Smooth muscle cell (in vitro differentiated cells): ENCODE data around the gene RPS21. TPM values are rescaled to one million over a fixed set of nuclear protein-coding genes. Genes with fewer than 3 reads are reported as not detected.

ENCODE experiments used
- DNase-seq: peaks from one replicate; lab custom pipeline; 2025; ENCODE audit not compliant: unreplicated experiment; lab: John Stamatoyannopoulos, UW
- H2AFZ ChIP-seq: fragments of 200-600 bp; sonication (generic); 2 replicates; pipeline ENCODE4 v1.6.0; 2016; ENCODE audit warnings: antibody characterized with exemption, low read depth, mild to moderate bottlenecking
- H3F3A ChIP-seq: fragments of 200-600 bp; sonication (generic); 2 replicates; pipeline ENCODE4 v1.6.0; 2017; ENCODE audit warnings: antibody characterized with exemption, low read depth
- H3K27ac ChIP-seq: fragments of 200-600 bp; sonication (generic); 2 replicates; pipeline ENCODE4 v1.5.1; 2016; ENCODE audit warnings: low read depth, mild to moderate bottlenecking
- H3K27me3 ChIP-seq: fragments of 200-600 bp; sonication (generic); 2 replicates; pipeline ENCODE4 v1.6.1; 2016; ENCODE audit warnings: low read depth, mild to moderate bottlenecking
- H3K36me3 ChIP-seq: fragments of 200-600 bp; sonication (generic); 2 replicates; pipeline ENCODE4 v1.5.1; 2016; ENCODE audit warnings: low read depth
- H3K4me1 ChIP-seq: fragments of 200-600 bp; sonication (generic); 2 replicates; pipeline ENCODE4 v1.5.1; 2016; ENCODE audit warnings: low read depth
- H3K4me2 ChIP-seq: fragments of 200-600 bp; sonication (generic); 2 replicates; pipeline ENCODE4 v1.6.0; 2016; ENCODE audit warnings: mild to moderate bottlenecking
- H3K4me3 ChIP-seq: fragments of 200-600 bp; sonication (generic); 2 replicates; pipeline ENCODE4 v1.5.1; 2016; ENCODE audit warnings: mild to moderate bottlenecking
- H3K79me2 ChIP-seq: fragments of 200-600 bp; sonication (generic); 2 replicates; pipeline ENCODE4 v1.6.0; 2016; ENCODE audit warnings: low read depth, mild to moderate bottlenecking
- H3K9ac ChIP-seq: fragments of 200-600 bp; sonication (generic); 2 replicates; pipeline ENCODE4 v1.6.0; 2016; ENCODE audit warnings: low read depth
- H3K9me3 ChIP-seq: fragments of 200-600 bp; sonication (generic); replicated peaks from 2 replicates; pipeline ENCODE4 v1.5.1; 2016; ENCODE audit warnings: low read depth
- H4K20me1 ChIP-seq: fragments of 200-600 bp; sonication (generic); 2 replicates; pipeline ENCODE4 v1.6.0; 2016; ENCODE audit warnings: low read depth
- CTCF ChIP-seq: fragments of 200-600 bp; sonication (generic); IDR thresholded peaks from 2 replicates; pipeline ENCODE4 v1.5.1; 2017; ENCODE audit warnings: borderline replicate concordance, mild to moderate bottlenecking, antibody characterized with exemption; ENCODE audit not compliant: insufficient read depth, poor library complexity, severe bottlenecking
- WGBS: methylation state at CpG from one replicate; pipeline ENCODE4 v1.1.7; 2016; ENCODE audit warnings: low lambda C conversion rate; 5-methylcytosine and 5-hydroxymethylcytosine counted together
- polyA plus RNA-seq: library from polyadenylated mRNA; unstranded; fragments of >200 nt; fragmentation: Nextera tagmentation; extraction: Ambion mirVana; gene quantifications from 2 replicates; pipeline ENCODE4 v1.2.1, GENCODE V29; 2016
- total RNA-seq: library from RNA; depleted of rRNA; stranded (reverse); fragments of >200 nt; gene quantifications from 2 replicates; pipeline ENCODE4 v1.2.3, GENCODE V29; 2014

Gene RPS21
- total and polyA plus RNA-seq, 2 experiments from 2014 or later = 438 to 4,082 TPM

GRCh38 chr20:62407221-62407992, 20.5 kb downstream of the RPS21 start, which contains the start of gene CABLES2:
TSS of gene CABLES2 (minus strand) at chr20:62407285. CDS start at chr20:62407276, 9 bp downstream.
- Histone ChIP-seq H4K20me1 (peaks cover 6% of the 10 kb centered on the region), H3F3A (no peaks in the 10 kb centered on the region), H3K9ac (peak within 1 kb of the TSS; percentile 81), H2AFZ (peak within 1 kb of the TSS; percentile 86), H3K4me2 (peak within 1 kb of the TSS; percentile 96), H3K36me3 (no peaks in the 10 kb centered on the region), H3K4me1 (peaks cover 11% of the 10 kb centered on the region), H3K27ac (no peak within 1 kb of the TSS), H3K79me2 (peaks cover 11% of the 10 kb centered on the region), H3K4me3 (peak within 1 kb of the TSS; percentile 57), H3K9me3 (no peaks in the 10 kb centered on the region), H3K27me3 (no peaks in the 10 kb centered on the region)
- WGBS = 12% methylated on average over 40 of the region's 73 CpGs
- peak; percentile 39 for DNase-seq
- TF ChIP-seq CTCF = no peak

- Histone ChIP-seq H3K4me2 (no peak overlapping the region), H3K9me3 (no peaks in the 10 kb centered on the region), H3K36me3 (no peaks in the 10 kb centered on the region), H3K27ac (no peak overlapping the region), H3K4me1 (peaks cover 11% of the 10 kb centered on the region), H3K4me3 (no peak overlapping the region), H3K79me2 (peaks cover 11% of the 10 kb centered on the region), H4K20me1 (peaks cover 6% of the 10 kb centered on the region), H3F3A (no peaks in the 10 kb centered on the region), H3K27me3 (no peaks in the 10 kb centered on the region), H2AFZ (no peak overlapping the region), H3K9ac (no peak overlapping the region)
- WGBS = 94% methylated on average over 15 of the region's 15 CpGs
- no peak for DNase-seq
- no peak for TF ChIP-seq CTCF
Measured at GRCh38 chr20:62408055-62408454, 21.2 kb downstream of the RPS21 start.

- no peaks in the 10 kb centered on the region for H3F3A ChIP-seq
- no peak overlapping the region for H2AFZ ChIP-seq
- no peak overlapping the region for H3K4me3 ChIP-seq
- H3K36me3 ChIP-seq = no peaks in the 10 kb centered on the region
- no peak for DNase-seq
- peaks cover 11% of the 10 kb centered on the region for H3K4me1 ChIP-seq
- H3K9me3 ChIP-seq = no peaks in the 10 kb centered on the region
- H3K9ac ChIP-seq = no peak overlapping the region
- H3K4me2 ChIP-seq = no peak overlapping the region
- H3K27ac ChIP-seq = no peak overlapping the region
- WGBS = 89% methylated on average over 5 of the region's 12 CpGs
- no peaks in the 10 kb centered on the region for H3K27me3 ChIP-seq
- TF ChIP-seq CTCF = no peak
- H3K79me2 ChIP-seq = peaks cover 11% of the 10 kb centered on the region
- H4K20me1 ChIP-seq = peaks cover 6% of the 10 kb centered on the region
Measured at GRCh38 chr20:62408640-62409039, 21.7 kb downstream of the RPS21 start.
